GDM1 (cell line): ENCODE measurements around the gene ARSK.
"Not testable (repeated sequence)": the region's sequence is repeated elsewhere in the genome, so short reads cannot be mapped to it uniquely, and the experiment has no call there.

Source experiments
- DNase-seq: peaks from one replicate; lab custom pipeline; 2025; lab: John Stamatoyannopoulos, UW

ARSK gene

GRCh38 chr5:95620870-95621838 lies 66.3 kb downstream of the ARSK start:
- peak; percentile 47 for DNase-seq

GRCh38 chr5:95621839-95622629 lies 67.1 kb downstream of the ARSK start:
- peak; percentile 56 for DNase-seq

GRCh38 chr5:95623706-95624105 lies 68.8 kb downstream of the ARSK start:
- DNase-seq, result no peak

GRCh38 chr5:95624368-95624767 lies 69.5 kb downstream of the ARSK start:
- no peak for DNase-seq

- DNase-seq, result no peak
These were observed 71.8 kb downstream of the ARSK start for GRCh38 chr5:95626701-95627100.

GRCh38 chr5:95627971-95628810 lies 73.3 kb downstream of the ARSK start:
- no peak for DNase-seq

GRCh38 chr5:95628933-95629332 lies 74.0 kb downstream of the ARSK start:
- no peak for DNase-seq

GRCh38 chr5:95630394-95630917 lies 75.6 kb downstream of the ARSK start:
- no peak for DNase-seq

GRCh38 chr5:95631255-95631958 lies 76.5 kb downstream of the ARSK start:
- no peak for DNase-seq

- DNase-seq, result peak; percentile 35
These were observed 77.2 kb downstream of the ARSK start for GRCh38 chr5:95631991-95632675.

- DNase-seq, result not testable (repeated sequence)
These were observed 78.0 kb downstream of the ARSK start for GRCh38 chr5:95632942-95633341.

- DNase-seq, result no peak
These were observed 78.8 kb downstream of the ARSK start for GRCh38 chr5:95633671-95634070.

GRCh38 chr5:95634081-95634480 lies 79.2 kb downstream of the ARSK start:
- no peak for DNase-seq

- no peak for DNase-seq
These were observed 83.7 kb downstream of the ARSK start for GRCh38 chr5:95638632-95639031.

GRCh38 chr5:95641741-95642220 lies 86.9 kb downstream of the ARSK start:
- no peak for DNase-seq

GRCh38 chr5:95643152-95643551 lies 88.3 kb downstream of the ARSK start:
- DNase-seq, result no peak

GRCh38 chr5:95644351-95645042 lies 89.6 kb downstream of the ARSK start:
- DNase-seq, result peak; percentile 42

GRCh38 chr5:95646226-95646568 lies 91.3 kb downstream of the ARSK start:
- not testable (repeated sequence) for DNase-seq

- DNase-seq, result peak; percentile 95
These were observed 91.9 kb downstream of the ARSK start, which contains the start of gene RFESD for GRCh38 chr5:95646569-95647431. RFESD (plus strand) TSS chr5:95646777; CDS start chr5:95652272, 5,495 bp downstream.
